ENCODE results near the gene ARHGAP26. TPM values are rescaled to one million over a fixed set of nuclear protein-coding genes. Genes with fewer than 3 reads are reported as not detected.

ARHGAP26 gene
- total and polyA plus RNA-seq, 2 experiments from 2014 or later: 9.5 to 16.8 TPM

DNA sequence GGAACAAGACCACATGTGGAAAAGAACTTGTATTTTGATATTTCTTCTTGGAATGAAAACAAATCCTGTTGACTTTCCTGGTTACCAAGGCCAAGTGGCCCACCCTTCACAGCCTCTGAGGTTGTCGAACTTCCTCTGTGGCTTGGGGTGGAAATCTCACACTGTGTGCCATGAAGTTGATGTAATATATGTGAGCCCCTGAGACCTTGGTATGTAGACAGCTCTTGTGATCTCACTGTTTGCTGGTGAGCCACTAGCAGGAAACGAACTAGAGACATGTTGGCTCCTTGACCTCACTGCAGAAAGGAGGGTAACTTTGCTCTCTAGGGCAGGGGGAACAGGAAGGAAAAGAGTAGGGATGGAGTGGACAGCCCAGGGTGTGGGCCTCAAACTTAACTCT lies 159.4 kb downstream of the ARHGAP26 start (continued):
- TF ChIP-seq EZH2 (IDR thresholded peaks at IDR 0.05; ENCODE audit: low read depth, unreplicated experiment): no peak
- no peak for TF ChIP-seq CREB1 (CRISPR knock-in tag; IDR thresholded peaks at IDR 0.05; ENCODE audit: low read depth)
- TF ChIP-seq, protein P1, sequence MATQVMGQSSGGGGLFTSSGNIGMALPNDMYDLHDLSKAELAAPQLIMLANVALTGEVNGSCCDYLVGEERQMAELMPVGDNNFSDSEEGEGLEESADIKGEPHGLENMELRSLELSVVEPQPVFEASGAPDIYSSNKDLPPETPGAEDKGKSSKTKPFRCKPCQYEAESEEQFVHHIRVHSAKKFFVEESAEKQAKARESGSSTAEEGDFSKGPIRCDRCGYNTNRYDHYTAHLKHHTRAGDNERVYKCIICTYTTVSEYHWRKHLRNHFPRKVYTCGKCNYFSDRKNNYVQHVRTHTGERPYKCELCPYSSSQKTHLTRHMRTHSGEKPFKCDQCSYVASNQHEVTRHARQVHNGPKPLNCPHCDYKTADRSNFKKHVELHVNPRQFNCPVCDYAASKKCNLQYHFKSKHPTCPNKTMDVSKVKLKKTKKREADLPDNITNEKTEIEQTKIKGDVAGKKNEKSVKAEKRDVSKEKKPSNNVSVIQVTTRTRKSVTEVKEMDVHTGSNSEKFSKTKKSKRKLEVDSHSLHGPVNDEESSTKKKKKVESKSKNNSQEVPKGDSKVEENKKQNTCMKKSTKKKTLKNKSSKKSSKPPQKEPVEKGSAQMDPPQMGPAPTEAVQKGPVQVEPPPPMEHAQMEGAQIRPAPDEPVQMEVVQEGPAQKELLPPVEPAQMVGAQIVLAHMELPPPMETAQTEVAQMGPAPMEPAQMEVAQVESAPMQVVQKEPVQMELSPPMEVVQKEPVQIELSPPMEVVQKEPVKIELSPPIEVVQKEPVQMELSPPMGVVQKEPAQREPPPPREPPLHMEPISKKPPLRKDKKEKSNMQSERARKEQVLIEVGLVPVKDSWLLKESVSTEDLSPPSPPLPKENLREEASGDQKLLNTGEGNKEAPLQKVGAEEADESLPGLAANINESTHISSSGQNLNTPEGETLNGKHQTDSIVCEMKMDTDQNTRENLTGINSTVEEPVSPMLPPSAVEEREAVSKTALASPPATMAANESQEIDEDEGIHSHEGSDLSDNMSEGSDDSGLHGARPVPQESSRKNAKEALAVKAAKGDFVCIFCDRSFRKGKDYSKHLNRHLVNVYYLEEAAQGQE (IDR thresholded peaks at IDR 0.05; ENCODE audit: unreplicated experiment): no peak
- TF ChIP-seq CTCF (conservative IDR thresholded peaks at IDR 0.05; ENCODE audit: low read depth in 2 of 2): no peak
- no peak for TF ChIP-seq STAT1 (IDR thresholded peaks at IDR 0.05; ENCODE audit: unreplicated experiment)
- no peak for TF ChIP-seq POLR2AphosphoS5 (IDR thresholded peaks at IDR 0.05; ENCODE audit: low read depth)
- no peak for TF ChIP-seq ZNF331 (CRISPR knock-in tag; IDR thresholded peaks at IDR 0.05; ENCODE audit: low read depth)
- TF ChIP-seq, protein P2, sequence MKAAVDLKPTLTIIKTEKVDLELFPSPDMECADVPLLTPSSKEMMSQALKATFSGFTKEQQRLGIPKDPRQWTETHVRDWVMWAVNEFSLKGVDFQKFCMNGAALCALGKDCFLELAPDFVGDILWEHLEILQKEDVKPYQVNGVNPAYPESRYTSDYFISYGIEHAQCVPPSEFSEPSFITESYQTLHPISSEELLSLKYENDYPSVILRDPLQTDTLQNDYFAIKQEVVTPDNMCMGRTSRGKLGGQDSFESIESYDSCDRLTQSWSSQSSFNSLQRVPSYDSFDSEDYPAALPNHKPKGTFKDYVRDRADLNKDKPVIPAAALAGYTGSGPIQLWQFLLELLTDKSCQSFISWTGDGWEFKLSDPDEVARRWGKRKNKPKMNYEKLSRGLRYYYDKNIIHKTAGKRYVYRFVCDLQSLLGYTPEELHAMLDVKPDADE (IDR thresholded peaks at IDR 0.05): no peak
- no peak for TF ChIP-seq ZNF114 (CRISPR knock-in tag; IDR thresholded peaks at IDR 0.05)

GRCh38 chr5:142930395-142931110 lies 160.4 kb downstream of the ARHGAP26 start:
- H3K36me3 Mint-ChIP-seq (ENCODE audit: low read depth): 0 out of 3 replicates have a peak, but pooled peaks cover 3% of the 10 kb centered on the region
- H2AFZ ChIP-seq: no peak overlapping the region
- peaks cover 4% of the 10 kb centered on the region for H3K27me3 Mint-ChIP-seq (ENCODE audit: insufficient read depth, low read depth, poor library complexity)
- TF ChIP-seq EZH2 (IDR thresholded peaks at IDR 0.05; ENCODE audit: low read depth, unreplicated experiment) (no peak), EZH2phosphoT487 (IDR thresholded peaks at IDR 0.05; ENCODE audit: unreplicated experiment) (no peak), POLR2AphosphoS5 (IDR thresholded peaks at IDR 0.05; ENCODE audit: low read depth) (no peak), ZNF114 (CRISPR knock-in tag; IDR thresholded peaks at IDR 0.05) (no peak), ZNF331 (CRISPR knock-in tag; IDR thresholded peaks at IDR 0.05; ENCODE audit: low read depth) (no peak)
- TF ChIP-seq, protein P2 (IDR thresholded peaks at IDR 0.05): no peak
- TF ChIP-seq, protein P1 (IDR thresholded peaks at IDR 0.05; ENCODE audit: unreplicated experiment): no peak
- no peaks in the 10 kb centered on the region for H3K9me2 ChIP-seq (ENCODE audit: insufficient read depth)
- peaks cover 20% of the 10 kb centered on the region for H3K4me1 Mint-ChIP-seq
- H3K4me3 Mint-ChIP-seq: no peak overlapping the region
- H4K20me1 ChIP-seq (replicated peaks; ENCODE audit: insufficient read depth): no peaks in the 10 kb centered on the region
- no peak for DNase-seq (ENCODE audit: low spot score)
- ATAC-seq: no peak
- H3K4me1 ChIP-seq (ENCODE audit: insufficient read depth): peaks cover 13% of the 10 kb centered on the region
- H3K4me3 ChIP-seq: no peak overlapping the region
- no peak overlapping the region for H3K27ac Mint-ChIP-seq
- no peaks in the 10 kb centered on the region for H3K79me2 ChIP-seq (replicated peaks; ENCODE audit: insufficient read depth)
- no peak overlapping the region for H3K4me2 ChIP-seq
- H3K27me3 ChIP-seq (ENCODE audit: insufficient read depth): no peaks in the 10 kb centered on the region
- peaks cover 5% of the 10 kb centered on the region; the same call in 1 of the 2 replicates for H3K36me3 ChIP-seq (ENCODE audit: insufficient read depth)
- no peaks in the 10 kb centered on the region for H3K9me3 Mint-ChIP-seq
- H3K27ac ChIP-seq (ENCODE audit: low read depth): no peak overlapping the region
- H3F3A ChIP-seq (replicated peaks; ENCODE audit: low read depth): no peaks in the 10 kb centered on the region

Data from GM23338 (cell line).